ENCODE results near the gene NTN5.
"Not testable (repeated sequence)": the region's sequence is repeated elsewhere in the genome, so short reads cannot be mapped to it uniquely, and the experiment has no call there.

- not testable (repeated sequence) for TF ChIP-seq CTCF, POLR2A (IDR thresholded peaks at IDR 0.05)
Measured at GRCh38 chr19:48686637-48687036, 13.8 kb upstream of the NTN5 start.

Data from lower leg skin (tissue), 3 donors.